GM19328 (cell line): ENCODE results near the gene CHPF2.

Experiments
- ATAC-seq: cut with Tn5 transposase; IDR thresholded peaks from one replicate; pipeline ENCODE4 v1.9.1; 2021; ENCODE audit warnings: mild to moderate bottlenecking, moderate library complexity; ENCODE audit not compliant: unreplicated experiment

CHPF2 gene

DNA sequence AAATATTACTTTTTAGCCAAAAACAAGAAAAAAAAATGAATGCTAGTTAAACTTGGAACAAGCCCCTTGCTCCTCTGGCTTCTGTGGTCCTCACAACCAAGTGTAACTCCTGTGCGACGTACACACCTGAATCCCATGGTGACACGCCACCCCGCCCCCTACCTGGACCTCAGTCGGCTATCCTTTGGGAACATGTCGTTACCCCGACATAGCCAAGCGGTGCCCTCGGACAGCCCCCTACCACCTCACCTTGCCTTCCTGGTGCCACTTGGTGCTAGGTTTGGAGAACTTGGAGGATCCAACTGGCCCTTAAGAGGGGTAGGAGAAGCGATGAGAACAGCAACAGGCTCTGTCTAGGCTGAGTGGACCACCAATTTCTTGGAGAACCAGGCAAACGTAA is 28.2 kb downstream of the CHPF2 start:
- no peak for ATAC-seq

DNA sequence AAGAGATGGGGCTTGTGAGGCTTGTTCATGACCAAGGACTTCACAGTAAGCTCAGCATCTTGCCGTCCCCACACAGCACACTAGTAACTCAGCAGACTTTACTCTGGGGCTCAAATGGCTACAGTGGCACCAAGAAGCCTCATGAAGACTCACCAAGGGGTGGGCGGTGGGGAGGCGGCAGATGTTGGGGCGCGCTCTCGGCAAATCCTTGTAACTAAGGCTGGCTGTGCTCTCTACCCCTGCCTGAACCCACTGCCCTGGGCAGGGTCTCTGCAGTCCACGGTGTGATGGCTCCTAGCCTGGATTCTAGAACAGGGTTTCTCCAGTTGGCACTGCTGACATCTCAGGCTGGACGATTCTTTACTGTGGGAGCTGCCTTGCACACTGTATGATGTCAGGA is 28.6 kb downstream of the CHPF2 start:
- ATAC-seq = no peak

DNA sequence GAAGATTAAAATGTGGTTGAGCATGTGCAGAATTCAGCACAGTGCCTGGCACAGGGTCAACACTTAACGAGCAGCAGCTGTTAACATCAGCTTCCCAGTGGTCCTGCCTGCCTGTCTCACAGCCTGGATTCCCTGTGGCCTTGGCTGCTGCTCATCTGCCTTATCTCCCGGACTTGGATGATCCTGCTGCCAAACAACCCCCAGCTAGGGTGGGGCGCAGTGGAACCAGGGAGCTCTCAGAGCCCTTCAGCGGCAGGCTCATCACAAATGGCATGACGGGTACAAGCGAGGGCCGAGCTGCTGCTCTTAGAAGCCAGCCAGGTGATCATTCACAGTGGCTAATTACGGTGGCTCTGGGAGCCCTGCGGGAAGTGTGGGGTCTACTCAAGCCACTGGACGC is 29.2 kb downstream of the CHPF2 start:
- no peak for ATAC-seq

DNA sequence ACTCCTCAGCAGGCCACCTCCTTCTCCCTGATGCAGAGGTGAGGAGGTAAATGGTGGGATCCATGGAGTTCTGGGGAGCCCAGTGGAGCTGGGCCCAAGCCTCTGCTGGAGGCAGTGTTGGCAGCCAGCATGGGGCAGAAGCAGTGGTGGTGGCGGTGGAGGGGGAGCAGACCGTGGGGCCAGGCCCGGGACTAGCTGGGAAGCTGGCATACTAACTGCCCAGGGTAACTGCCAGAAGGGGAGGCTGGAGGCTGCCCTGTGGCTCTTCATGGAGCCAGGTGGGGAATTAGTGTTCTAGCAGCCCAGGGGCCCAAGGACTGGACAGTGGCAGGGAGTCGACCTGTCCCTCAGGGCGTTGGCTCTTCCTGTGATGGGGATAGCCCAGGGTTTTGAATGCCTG is 32.3 kb downstream of the CHPF2 start:
- no peak for ATAC-seq

DNA sequence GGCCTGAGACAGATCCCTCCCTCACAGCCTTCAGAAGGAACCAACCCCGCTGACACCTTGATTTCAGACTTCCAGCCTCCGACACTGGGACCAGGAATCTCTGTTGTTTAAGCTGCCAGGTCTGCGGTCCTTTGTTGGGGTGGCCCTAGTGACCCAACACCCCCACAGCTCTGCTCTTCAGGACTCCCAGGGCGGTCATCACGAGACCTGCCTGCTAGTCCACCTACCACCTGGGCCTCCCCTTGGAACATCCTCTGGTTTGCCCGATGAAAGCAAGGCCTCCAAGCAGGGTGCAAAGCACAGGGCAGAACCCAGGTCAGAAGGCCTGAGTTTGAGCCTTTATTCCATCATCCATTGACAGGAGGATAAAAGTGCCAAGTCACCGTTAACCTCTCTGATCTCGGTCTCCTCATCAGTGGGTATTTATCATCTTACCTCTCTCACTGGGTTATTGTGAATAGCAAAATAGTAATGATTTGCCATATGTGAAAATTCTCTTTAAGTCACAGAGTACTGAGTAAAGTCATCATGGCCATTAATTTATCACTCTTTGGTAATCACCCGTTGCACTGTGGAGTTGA is 33.2 kb downstream of the CHPF2 start:
- no peak for ATAC-seq

DNA sequence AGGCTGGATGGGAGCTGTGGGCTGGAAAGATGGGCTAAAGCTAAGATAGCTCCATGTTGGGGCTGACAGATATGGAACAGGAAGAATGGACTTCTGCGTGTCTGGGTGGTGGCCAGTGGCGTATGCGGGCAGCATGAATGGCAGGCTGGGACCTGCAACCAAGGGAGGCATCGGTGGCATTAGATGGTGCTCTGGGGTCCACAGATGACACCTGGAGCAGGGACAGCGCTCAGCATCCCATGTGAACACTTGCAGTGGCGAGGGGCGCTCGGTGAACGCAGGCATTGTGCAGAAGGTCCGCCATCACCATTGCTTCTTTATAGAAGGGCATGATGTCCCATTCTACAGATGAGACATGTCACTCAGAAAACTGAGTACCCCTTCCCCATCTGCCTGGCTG is 37.2 kb downstream of the CHPF2 start:
- no peak for ATAC-seq

DNA sequence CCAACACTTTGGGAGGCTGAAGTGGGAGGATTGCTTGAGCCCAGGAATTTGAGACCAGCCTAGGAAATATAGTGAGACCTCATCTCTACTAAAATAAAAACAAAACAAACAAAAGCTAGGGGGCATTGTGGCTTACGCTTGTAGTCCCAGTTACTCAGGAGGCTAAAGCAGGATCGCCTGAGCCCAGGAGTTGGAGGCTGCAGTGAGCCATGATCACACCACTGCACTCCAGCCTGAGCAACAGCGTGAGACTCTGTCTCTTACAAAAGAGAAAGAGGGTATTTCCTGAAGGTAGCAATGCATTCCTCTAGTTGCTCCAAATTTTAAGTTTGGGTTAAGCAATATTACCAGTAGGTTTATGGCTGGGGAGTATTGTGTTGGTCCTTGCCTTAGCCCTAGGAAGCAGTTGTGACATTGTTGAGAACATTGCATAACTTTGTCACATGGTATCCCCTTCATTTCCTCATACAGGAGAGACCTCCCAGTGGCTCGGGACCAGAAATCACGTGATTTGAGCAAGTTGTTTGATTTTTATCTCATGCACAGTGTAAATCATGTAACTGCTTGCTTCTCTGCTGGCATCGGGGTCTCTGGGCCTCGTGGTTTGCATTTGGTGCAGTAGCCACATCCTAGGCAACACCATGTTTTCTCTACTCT is 39.5 kb downstream of the CHPF2 start:
- ATAC-seq = no peak

DNA sequence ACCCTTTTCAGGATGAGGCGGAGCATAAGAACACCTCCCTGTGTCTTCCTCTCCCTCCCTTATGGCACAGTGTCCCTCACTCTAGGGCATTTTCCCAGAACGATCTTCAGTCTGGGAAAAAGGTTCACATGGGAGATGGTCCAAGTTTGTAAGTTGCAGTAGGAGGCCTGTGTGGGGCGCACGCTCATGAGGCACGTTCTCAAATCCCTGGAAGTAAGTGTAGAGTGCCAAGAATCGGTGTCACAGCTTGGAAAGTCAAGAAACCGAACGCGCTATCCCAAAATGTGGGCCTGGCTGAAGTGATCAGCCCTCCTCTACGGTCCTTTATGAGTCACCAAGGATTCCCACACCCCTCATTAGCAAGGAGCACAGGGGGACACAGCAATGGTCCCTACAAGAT is 40.1 kb downstream of the CHPF2 start:
- ATAC-seq = no peak

DNA sequence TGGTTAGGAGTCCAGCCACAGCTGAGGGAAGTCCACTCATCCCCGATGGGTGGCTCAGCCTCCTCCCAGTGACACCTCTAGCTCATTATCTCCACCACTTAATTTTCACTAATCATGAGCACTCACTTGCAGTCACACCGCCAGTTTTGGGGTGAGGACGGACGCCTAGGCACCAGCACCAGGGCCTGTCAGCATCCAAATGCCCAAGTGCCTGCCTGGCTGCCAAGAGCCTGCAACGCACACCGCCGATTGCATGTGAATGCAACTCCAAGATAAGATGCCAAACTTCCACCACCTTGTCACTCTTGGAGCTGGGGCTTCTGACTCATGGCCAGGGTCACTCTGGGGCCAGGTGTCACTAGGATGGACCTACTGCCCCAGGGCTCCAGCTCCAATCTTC is 40.6 kb downstream of the CHPF2 start:
- ATAC-seq = no peak

DNA sequence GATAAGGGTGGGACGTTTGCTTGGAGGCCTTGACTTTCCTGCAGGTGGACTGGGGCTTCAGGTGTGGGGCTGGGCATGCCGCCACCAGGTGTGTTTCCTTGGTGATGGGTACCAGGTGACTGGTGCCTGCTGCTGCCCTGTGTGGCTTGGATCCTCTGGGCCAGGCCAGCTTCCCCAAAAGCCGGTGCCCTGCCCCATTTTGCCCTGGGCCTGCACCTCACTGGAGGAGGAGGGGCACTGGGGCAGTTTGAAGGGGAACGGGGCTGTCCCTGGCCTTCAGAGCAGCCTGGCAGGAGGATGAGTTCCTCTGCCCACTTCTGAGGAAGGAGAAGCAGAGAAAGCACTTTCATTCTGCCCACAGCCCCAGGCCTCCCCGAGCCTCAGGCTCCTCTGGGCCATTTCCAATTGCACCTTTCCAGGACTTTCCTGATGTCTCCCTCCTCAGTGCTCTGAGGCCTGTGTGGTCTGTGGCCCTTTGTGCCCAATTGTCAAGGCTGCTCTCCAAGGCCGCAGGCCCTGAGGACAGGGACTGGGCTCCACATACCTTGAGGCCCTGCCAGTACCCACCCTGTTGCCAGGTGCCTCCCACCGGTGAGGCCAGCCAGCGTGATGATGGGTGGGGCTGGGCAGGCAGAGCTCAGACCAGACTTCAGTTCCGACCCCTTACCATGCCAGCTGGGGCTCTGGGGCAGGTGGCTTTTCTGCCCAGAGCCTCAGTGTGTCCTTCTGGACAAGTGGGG is 41.5 kb downstream of the CHPF2 start:
- ATAC-seq = no peak

DNA sequence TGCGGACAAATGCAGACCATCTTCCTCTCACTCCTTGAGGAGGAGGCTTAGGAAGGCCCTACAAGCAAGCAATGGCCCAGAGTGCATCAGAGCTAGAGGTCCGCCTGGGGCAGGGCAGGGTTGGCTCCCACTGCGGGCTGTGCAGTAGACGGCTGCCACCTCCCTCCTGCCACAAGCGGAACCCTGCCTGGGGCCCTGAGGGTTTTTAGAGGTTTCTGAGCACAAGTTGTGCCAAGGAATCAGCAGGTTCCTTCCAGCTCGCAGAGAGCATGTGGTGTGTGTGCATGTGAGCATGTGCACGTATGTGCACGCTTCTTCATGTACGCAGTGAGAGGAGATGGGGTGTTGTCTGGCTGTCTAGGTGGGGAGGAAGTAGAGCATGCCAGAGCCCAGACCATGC is 42.1 kb downstream of the CHPF2 start:
- no peak for ATAC-seq

DNA sequence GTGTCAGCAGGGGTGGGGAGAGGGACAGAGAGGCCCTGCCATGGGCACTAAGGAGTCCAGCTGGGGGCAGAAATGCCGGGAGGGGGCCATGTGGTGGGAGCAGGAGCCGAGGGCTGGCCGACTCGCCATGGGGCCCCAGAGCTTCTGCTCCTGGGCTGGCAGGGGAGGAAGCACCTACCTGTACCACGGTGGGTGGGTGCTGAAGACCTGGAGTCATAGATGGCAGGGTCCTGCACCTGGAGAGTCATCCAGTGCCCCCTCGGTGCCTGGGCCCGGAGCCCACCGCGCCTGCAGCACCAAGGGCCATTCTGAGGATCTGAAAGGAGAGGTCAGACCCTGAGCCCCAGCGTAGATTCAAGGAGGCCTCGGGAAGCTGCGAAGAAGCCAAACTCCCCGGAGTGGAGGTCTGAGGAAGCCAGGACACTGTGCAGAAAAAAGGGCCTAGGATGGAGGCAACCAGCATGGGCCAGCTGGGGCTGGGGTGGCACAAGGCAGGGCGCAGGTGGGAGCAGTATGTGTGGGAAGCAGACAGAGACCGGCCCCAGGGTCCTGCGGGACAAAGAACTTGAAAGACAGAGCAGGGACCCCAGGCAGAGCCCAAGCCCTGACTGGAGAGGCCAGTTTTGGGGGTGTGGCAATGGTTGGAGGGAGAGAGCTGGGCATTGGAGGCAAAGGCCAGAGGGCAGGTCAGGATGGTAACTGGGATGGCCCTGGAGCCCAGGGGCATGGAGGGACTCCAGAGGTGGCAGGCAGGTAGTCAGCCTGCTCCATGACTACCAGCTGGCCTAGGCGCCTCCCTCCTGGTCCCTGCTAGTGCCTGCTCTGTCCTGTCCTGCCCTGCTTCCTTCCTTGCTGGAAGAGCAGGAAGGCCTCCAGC is 42.9 kb downstream of the CHPF2 start:
- ATAC-seq = no peak

DNA sequence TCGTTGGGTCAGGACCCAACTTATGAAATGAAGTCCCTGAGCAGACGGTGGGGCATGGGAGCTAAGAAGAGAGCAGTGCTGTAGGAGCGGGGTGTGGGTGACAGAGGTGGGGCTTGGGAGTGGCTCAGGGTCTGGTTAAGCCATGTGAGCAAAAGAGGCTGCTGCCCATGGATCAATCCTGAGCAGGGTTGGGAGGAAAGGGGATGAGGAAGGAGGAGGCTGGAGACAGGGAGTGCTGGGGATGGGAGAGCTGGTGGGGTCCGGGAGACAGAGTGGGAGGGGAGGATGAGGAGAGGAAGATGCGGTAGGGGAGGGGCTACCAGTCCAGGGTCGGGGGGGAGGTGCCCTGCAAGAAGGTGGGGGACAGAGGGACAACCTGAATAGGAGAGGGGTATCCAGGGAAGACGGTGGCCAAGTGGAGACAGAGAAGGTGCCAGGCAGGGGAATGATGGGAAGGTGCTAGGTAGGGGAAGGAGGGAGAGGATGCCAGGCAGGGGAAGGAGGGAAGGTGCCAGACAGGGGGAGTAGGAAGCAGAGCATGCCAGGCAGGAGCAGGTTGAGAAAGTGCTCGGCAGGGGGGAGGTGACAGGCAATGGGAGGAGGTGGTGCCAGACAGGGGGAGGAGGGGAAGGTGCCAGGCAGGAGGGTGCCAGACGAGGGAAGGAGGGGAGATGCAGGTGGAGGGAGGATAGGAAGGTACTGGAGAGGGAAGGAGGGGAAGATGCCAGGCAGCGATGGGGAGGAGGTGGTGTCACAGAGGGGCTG is 43.7 kb downstream of the CHPF2 start:
- no peak for ATAC-seq

DNA sequence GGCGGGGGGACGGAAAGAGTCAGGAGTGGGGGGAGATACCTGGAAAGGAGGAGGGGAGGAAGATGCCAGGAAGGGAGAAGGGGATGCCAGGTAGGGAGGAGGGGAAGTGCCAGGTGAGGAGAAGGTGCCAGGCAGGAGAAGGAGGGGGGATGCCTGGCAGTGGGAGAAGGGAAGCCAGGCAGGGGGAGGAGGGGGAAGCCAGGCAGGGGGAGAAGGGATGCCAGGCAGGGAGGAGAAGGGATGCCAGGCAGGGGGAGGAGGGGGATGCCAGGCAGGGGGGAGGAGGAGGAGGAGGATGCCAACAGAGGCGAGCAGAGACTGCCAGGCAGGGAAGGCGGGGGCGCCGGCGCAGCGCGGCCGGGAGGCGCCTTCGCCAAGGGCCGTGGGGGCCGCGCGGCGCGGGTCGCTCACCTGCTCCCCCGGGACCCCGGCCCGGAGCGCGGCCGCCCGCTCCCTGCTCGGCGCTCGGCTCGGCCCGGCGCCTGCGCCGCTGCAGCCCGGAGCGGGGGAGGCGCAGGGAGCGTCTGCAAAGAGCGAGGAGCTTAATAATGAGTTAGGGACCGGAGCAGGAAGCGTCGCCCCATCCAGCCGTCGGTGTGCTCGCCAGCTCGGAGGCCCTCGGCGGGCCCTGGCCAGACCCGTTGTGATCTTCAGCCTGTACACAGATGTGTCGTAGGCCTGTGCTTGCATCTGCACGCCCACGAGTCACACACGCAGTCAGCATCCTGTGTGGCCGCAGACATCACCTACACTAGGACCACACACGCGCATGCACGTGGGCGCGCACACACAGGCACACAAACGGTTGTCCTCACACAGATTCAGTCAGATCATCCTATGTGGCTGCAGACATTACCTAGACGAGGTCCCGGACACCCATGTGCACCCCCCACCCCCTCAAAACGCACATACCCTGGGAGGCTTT is 44.6 kb downstream of the CHPF2 start:
- ATAC-seq = no peak

DNA sequence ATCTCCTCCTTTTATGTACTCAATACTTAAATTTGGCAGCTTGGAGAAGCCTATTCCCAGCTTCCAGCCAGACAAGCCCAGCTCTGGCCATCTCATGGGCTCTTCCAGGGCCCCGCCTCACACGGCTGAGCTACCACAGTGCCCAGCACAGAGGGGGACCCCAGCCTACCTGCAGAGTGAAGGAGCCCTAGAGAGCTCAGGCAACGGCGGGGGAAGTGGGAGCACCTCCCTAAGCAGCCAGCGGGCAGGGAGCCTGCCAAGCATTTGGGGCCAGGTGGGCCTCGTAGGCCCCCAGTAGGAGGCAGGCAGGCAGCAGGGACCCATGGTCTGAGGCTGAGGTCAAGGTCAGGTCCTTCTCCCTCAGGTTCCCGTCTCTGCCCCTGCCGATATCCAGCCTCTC is 45.3 kb downstream of the CHPF2 start:
- ATAC-seq = no peak

DNA sequence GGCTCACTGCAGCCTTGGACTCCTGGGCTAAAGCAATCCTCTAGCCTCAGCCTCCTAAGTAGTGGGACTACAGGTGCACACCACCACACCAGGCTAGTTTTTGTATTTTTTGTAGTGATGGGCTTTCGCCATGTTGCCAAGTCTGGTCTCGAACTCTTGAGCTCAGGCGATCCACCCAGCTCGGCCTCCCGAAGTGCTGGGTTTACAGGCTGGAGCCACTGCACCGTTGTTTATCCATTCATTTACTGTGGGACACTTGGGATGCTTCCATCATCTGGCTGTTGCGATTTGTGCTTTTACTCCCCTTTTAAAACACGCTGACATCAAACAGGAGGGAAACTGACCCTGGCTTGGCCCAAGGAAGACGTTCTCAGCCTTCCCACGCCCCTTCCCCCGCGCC is 46.7 kb downstream of the CHPF2 start:
- ATAC-seq = no peak

DNA sequence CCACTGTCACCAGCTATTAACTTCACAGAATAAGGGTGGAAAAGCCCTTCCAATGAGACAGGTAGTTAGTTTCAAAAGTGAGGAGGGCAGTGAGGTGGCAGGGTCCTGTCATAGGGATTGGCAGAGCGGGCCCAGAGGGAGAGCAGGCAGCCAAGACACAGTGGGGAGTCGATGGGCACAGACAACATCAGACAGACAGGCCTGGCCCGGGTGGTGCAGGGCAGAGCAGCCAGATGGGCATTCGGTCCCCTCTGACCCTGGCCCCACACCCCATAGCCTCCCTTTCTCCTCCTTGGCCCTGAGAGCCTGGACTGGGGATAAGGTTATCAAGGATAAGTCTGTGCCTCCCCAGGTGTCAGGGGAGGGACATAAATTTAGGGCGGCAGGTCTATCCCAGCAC is 47.6 kb downstream of the CHPF2 start:
- ATAC-seq = no peak

DNA sequence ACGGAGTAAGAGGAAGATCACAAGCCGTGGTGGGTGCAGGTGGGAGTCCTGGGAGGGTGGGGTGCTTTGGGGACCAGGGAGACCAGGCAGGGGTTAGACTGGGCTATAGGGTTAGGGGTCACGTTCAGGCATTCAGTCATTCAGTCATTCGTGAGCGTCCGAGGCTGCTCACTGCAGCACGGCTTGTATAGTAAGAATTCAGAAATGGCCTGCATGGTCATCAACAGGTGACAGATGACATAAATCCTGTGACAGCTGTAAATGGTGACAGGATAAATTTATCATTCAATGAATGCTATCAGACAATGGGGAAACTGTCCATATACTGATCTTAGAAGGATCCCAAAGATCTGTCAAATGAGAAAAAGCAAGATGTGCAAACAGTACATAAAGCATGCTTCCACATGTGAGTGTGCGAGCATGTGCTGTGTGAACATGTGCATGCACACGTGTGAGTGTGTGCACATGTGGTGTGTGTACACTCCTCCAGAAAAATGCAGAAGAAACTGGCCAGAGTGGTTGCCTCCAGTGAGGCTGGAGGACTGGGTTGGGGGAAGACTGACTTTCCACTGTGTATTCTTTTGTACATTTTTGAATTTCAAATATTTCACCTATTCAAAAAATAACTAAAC is 48.2 kb downstream of the CHPF2 start:
- ATAC-seq = no peak

DNA sequence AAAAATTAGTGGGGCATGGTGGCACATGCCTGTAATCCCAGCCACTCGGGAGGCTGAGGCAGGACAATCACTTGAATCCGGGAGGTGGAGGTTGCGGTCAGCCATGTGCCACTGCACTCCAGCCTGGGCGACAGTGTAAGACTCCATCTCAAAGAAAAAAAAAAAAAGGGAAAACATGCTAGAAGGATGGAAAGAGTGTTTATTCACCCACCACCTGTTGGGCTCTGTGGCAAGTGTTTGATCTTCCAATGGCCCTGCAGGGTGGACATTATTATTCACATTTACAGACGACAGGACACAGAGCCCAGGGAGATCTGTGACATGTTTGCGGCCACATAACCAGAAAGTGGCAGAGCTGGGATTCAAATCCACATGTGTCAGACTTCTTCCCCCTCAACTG is 49.4 kb downstream of the CHPF2 start:
- no peak for ATAC-seq
